Brain microvascular endothelial cell (primary cell): ENCODE results near the gene NUP88.

ENCODE experiments used
- DNase-seq: peaks from one replicate; pipeline ENCODE4 v3.0.0-alpha.2; 2020
- H3K27ac ChIP-seq: fragments of 250-450 bp; sonication (Bioruptor Pico); 2 replicates; pipeline ENCODE4 v1.5.1; 2020; ENCODE audit warnings: mild to moderate bottlenecking, moderate library complexity
- H3K27me3 ChIP-seq: fragments of 250-450 bp; sonication (Bioruptor Pico); replicated peaks from 2 replicates; pipeline ENCODE4 v1.5.1; 2020; ENCODE audit warnings: mild to moderate bottlenecking
- H3K36me3 ChIP-seq: fragments of 250-450 bp; sonication (Bioruptor Pico); replicated peaks from 2 replicates; pipeline ENCODE4 v1.5.1; 2020; ENCODE audit warnings: mild to moderate bottlenecking
- H3K4me3 ChIP-seq: 2 replicates; pipeline ENCODE4 v1.5.1; 2011; ENCODE audit warnings: low read depth, mild to moderate bottlenecking, control low read depth, low read length, moderate library complexity
- in situ Hi-C: cut with HindIII; loops from 2 replicates; pipeline ENCODE4 v1.10.0; 2017; ENCODE audit warnings: low sequenced_read_pairs, low pct_ligation_motif_present
- TF ChIP-seq, protein P1 (sequence below): IDR thresholded peaks from 2 replicates; pipeline ENCODE4 v1.5.1; 2011; ENCODE audit warnings: low read depth, mild to moderate bottlenecking, moderate library complexity, low read length, control low read depth, inconsistent platforms; ENCODE audit errors: missing control alignments

Gene NUP88

DNA sequence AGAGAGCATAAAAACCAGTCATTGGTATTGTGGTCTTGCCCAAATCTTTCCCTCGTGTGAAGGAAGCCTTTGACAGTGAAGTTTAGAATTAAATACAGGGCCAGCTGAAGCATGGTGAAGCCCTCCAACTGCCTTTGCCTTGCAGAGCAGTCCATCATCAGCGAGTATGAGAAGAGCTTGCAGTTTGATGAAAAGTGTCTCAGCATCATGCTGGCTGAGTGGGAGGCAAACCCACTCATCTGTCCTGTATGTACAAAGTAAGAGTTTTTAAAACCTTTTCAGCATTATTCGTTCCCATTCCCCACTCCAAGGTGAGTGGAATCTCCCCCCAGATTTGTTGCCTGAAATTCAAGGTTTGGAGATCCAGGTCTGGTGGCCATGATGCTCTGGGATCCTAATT, 6.4 kb upstream of the NUP88 start:
- TF ChIP-seq, protein P1, sequence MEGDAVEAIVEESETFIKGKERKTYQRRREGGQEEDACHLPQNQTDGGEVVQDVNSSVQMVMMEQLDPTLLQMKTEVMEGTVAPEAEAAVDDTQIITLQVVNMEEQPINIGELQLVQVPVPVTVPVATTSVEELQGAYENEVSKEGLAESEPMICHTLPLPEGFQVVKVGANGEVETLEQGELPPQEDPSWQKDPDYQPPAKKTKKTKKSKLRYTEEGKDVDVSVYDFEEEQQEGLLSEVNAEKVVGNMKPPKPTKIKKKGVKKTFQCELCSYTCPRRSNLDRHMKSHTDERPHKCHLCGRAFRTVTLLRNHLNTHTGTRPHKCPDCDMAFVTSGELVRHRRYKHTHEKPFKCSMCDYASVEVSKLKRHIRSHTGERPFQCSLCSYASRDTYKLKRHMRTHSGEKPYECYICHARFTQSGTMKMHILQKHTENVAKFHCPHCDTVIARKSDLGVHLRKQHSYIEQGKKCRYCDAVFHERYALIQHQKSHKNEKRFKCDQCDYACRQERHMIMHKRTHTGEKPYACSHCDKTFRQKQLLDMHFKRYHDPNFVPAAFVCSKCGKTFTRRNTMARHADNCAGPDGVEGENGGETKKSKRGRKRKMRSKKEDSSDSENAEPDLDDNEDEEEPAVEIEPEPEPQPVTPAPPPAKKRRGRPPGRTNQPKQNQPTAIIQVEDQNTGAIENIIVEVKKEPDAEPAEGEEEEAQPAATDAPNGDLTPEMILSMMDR: no peak
- DNase-seq: no peak
- in situ Hi-C loops: no loop called here
- H3K27ac ChIP-seq: no peak overlapping the region
- peaks cover 67% of the 10 kb centered on the region for H3K36me3 ChIP-seq
- H3K4me3 ChIP-seq: no peak overlapping the region
- H3K27me3 ChIP-seq: no peaks in the 10 kb centered on the region

DNA sequence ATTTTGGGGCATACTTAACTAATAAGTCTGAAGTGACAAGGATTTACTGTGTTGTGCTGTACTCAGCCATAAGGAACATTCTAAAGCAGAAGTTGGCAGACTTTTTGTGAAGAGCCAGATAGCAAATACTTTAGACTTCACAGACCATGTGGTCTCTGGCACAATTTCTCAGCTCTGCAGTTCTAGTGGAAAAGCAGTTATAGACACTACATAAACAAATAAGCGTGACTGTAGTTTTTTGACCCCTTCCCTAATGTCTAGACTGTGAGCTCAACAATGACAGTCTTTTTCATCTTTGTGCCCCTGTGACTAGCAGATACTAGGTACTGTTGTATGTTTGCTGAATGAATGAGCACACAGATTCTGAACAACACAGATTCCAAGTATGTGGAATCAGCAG, 5.4 kb upstream of the NUP88 start:
- DNase-seq: no peak
- Histone ChIP-seq H3K36me3 (peaks cover 62% of the 10 kb centered on the region), H3K27me3 (no peaks in the 10 kb centered on the region), H3K4me3 (no peak overlapping the region), H3K27ac (no peak overlapping the region)
- in situ Hi-C loops: no loop called here
- TF ChIP-seq, protein P1: no peak

DNA sequence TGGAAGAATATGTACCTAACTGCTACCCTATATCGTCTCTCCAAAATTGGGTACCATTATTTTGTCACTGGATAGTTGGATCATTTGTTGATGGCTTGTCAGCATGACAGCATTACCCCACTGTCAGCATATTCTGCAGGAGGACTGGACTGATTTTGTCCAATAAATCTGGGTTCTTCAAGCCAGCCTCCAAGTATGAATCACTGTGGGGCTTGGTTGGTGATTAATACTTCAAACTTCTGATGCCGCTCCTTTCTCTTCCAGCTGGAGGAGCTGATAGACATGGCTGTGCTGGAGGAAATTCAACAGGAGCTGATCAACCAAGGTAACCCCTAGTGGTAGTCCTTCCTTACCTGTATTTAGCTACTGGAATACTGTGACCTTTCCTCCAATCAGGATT, 3.0 kb upstream of the NUP88 start:
- TF ChIP-seq, protein P1: peak; percentile 29
- H3K36me3 ChIP-seq: peaks cover 41% of the 10 kb centered on the region
- H3K27ac ChIP-seq: no peak overlapping the region
- no peaks in the 10 kb centered on the region for H3K27me3 ChIP-seq
- in situ Hi-C loops: no loop called here
- no peak overlapping the region for H3K4me3 ChIP-seq
- DNase-seq: peak; percentile 67

DNA sequence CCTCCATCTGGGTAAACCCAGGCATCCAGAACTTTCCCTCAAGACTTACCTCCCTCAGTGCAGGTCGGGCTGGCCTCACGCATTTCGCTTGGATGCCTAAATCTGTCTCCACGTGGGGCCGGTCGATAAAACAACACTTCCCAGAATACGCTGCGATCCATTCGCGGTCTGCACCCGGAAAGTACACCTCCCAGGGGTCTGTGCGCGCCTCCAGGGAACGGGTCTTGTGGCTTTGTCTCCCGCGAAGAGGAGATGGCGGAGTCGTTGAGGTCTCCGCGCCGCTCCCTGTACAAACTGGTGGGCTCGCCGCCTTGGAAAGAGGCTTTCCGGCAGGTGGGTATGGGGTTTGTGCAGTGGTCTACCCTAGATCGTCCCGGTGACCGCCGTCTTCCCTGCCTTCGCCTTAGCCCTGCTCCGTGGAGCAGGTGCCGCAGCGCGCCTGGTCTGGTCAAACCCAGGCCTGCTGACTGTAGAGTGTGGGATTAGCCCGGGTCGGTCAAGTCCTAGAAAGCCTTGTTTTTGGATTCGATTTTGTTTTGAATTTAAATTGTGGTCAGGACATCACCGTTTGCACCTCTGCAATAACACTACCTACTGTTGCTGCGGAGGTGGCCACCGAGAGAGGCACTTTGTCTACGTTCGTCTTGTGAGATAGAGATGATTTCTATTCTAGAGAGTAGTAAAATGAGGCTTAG, 644 bp upstream of the NUP88 start, which contains the start of gene RPAIN:
RPAIN (plus strand) TSS at position 224 of the 695 bp plus-strand sequence; CDS start at position 253, 29 bp downstream.
- Histone ChIP-seq H3K27me3 (no peaks in the 10 kb centered on the region), H3K4me3 (peak within 1 kb of the TSS; percentile 95), H3K27ac (peak within 1 kb of the TSS; percentile 80), H3K36me3 (peaks cover 28% of the 10 kb centered on the region)
- TF ChIP-seq, protein P1: no peak
- in situ Hi-C loops: no loop called here
- DNase-seq: peak; percentile 84

DNA sequence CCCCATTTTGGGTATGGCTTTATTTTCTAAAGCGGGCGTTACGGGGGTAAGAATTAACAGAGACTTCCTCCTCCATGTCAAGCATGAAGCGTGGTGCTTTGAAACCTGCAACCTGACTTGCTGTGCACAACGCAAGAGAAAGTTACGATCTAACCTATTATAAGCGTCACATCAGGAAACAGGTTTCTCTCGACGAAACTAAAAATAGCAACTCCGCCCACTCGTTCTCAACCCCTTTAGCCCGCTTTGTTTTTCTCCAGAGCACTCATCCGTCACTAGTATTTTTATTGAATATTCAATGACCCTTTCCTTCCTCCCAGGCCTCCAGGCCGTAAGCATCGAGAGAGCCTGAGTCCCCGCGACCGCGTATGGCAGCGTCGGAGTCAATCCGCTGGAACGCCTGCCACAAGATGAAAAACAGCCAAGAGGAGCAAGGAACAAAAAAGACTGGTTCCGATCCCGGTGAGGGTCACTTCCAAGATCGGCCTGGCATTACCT, 555 bp downstream of the NUP88 start:
- peaks cover 20% of the 10 kb centered on the region for H3K36me3 ChIP-seq
- in situ Hi-C loops: no loop called here
- no peaks in the 10 kb centered on the region for H3K27me3 ChIP-seq
- H3K4me3 ChIP-seq: peak overlapping the region; percentile 95
- DNase-seq: peak; percentile 35
- H3K27ac ChIP-seq: peak overlapping the region; percentile 80
- TF ChIP-seq, protein P1: no peak
